Stimulated activated CD8-positive, alpha-beta memory T cell treated with anti-CD3 and anti-CD28 coated beads, Interleukin-2, amount 100 ng/mL, for 48 hours (primary cell): Measurements from ENCODE around the gene OFD1.

ENCODE experiments used
- DNase-seq, 2 donors: peaks; one replicate each; pipeline ENCODE4 v3.0.0-alpha.2; 2020; ENCODE audit warnings: low read depth in 2 of 2

Gene OFD1

GRCh38 chrX:13797512-13797911, 63.0 kb downstream of the OFD1 start:
- DNase-seq: no peak

- no peak for DNase-seq
Measured at GRCh38 chrX:13798184-13798583, 63.6 kb downstream of the OFD1 start.

GRCh38 chrX:13803116-13803515, 68.6 kb downstream of the OFD1 start:
- DNase-seq: no peak

- no peak for DNase-seq
Measured at GRCh38 chrX:13805241-13805640, 70.7 kb downstream of the OFD1 start.

GRCh38 chrX:13808293-13808692, 73.7 kb downstream of the OFD1 start:
- DNase-seq: no peak

GRCh38 chrX:13808865-13809264, 74.3 kb downstream of the OFD1 start:
- no peak for DNase-seq

- DNase-seq: no peak
Measured at GRCh38 chrX:13815664-13816063, 81.1 kb downstream of the OFD1 start.

GRCh38 chrX:13816176-13816575, 81.6 kb downstream of the OFD1 start:
- DNase-seq: no peak

GRCh38 chrX:13816643-13817627, 82.4 kb downstream of the OFD1 start, which contains the start of gene GPM6B:
TSS of gene GPM6B (minus strand) at chrX:13817093. CDS start at chrX:13816904, 189 bp downstream.
- no peak for DNase-seq
